Measurements from ENCODE around the gene SELPLG. TPM values are rescaled to one million over a fixed set of nuclear protein-coding genes. Genes with fewer than 3 reads are reported as not detected.
A peak's percentile ranks its signal among the peaks of the same experiment; 100 is the strongest.

Gene SELPLG
- total and polyA plus RNA-seq, 11 donors, result 1.0 to 26.7 (median 4.0) TPM

- peaks cover 0 to 76% (median 8%) of the 10 kb centered on the region in 12 donors for H3K4me1 ChIP-seq
- H3K27ac ChIP-seq, result peak overlapping the region in 1 of 12 donors; percentile 95
- no peak for ATAC-seq
- DNase-seq, result no peak
- H3K27me3 ChIP-seq, result no peaks in the 10 kb centered on the region
- H3K36me3 ChIP-seq, result peaks cover 0 to 24% (median 0%) of the 10 kb centered on the region in 9 donors
- no peaks in the 10 kb centered on the region for H3K9me3 ChIP-seq
- TF ChIP-seq CTCF (IDR thresholded peaks at IDR 0.05) (no peak), POLR2A (IDR thresholded peaks at IDR 0.05) (no peak)
- intact Hi-C loops (cut with DNase I), result no loop called here
- H3K4me3 ChIP-seq, result no peak overlapping the region
- 89 to 94% (median 92%) methylated on average over 8 of the region's 8 CpGs for WGBS, 4 donors
Measured at GRCh38 chr12:108627134-108627920, 6.4 kb downstream of the SELPLG start.

- TF ChIP-seq POLR2A (IDR thresholded peaks at IDR 0.05), result no peak
- no peak for TF ChIP-seq CTCF (IDR thresholded peaks at IDR 0.05)
- ATAC-seq (no peak), DNase-seq (no peak)
- intact Hi-C loops (cut with DNase I), result no loop called here
- Histone ChIP-seq H3K9me3 (no peaks in the 10 kb centered on the region), H3K27me3 (no peaks in the 10 kb centered on the region), H3K4me1 (peaks cover 0 to 82% (median 14%) of the 10 kb centered on the region in 12 donors), H3K4me3 (no peak overlapping the region), H3K27ac (no peak overlapping the region), H3K36me3 (peaks cover 0 to 31% (median 0%) of the 10 kb centered on the region in 9 donors)
- WGBS, 4 donors, result 80 to 91% (median 86%) methylated on average over 3 of the region's 3 CpGs
Measured at GRCh38 chr12:108625228-108625627, 8.5 kb downstream of the SELPLG start.

- TF ChIP-seq POLR2A (IDR thresholded peaks at IDR 0.05) (no peak), CTCF (IDR thresholded peaks at IDR 0.05) (no peak)
- no peak for DNase-seq
- Histone ChIP-seq H3K4me1 (peaks cover 0 to 70% (median 8%) of the 10 kb centered on the region in 12 donors), H3K9me3 (no peaks in the 10 kb centered on the region), H3K27me3 (no peaks in the 10 kb centered on the region), H3K27ac (no peak overlapping the region), H3K36me3 (peaks cover 0 to 31% (median 0%) of the 10 kb centered on the region in 9 donors), H3K4me3 (no peak overlapping the region)
- 89 to 98% (median 97%) methylated on average over 6 to 8 of the region's 8 CpGs for WGBS, 4 donors
- intact Hi-C loops (cut with DNase I), result no loop called here
- ATAC-seq, result no peak
Measured at GRCh38 chr12:108623577-108623976, 10.1 kb downstream of the SELPLG start.

- peaks cover 0 to 31% (median 0%) of the 10 kb centered on the region in 9 donors for H3K36me3 ChIP-seq
- WGBS, 4 donors, result 70 to 94% (median 74%) methylated on average over 9 to 14 of the region's 14 CpGs
- H3K9me3 ChIP-seq, result no peaks in the 10 kb centered on the region
- peak overlapping the region in 8 of 12 donors; percentile 13 to 78 (median 40) for H3K27ac ChIP-seq
- ATAC-seq, result peak in 1 of 4 donors; percentile 17
- H3K4me1 ChIP-seq, result peaks cover 0 to 71% (median 10%) of the 10 kb centered on the region in 12 donors
- intact Hi-C loops (cut with DNase I), result no loop called here
- no peaks in the 10 kb centered on the region for H3K27me3 ChIP-seq
- no peak for TF ChIP-seq CTCF (IDR thresholded peaks at IDR 0.05)
- TF ChIP-seq POLR2A (IDR thresholded peaks at IDR 0.05), result no peak
- no peak overlapping the region for H3K4me3 ChIP-seq
- no peak for DNase-seq
Measured at GRCh38 chr12:108622921-108623514, 10.7 kb downstream of the SELPLG start.
